ENCODE measurements around the gene CREM.

DNA sequence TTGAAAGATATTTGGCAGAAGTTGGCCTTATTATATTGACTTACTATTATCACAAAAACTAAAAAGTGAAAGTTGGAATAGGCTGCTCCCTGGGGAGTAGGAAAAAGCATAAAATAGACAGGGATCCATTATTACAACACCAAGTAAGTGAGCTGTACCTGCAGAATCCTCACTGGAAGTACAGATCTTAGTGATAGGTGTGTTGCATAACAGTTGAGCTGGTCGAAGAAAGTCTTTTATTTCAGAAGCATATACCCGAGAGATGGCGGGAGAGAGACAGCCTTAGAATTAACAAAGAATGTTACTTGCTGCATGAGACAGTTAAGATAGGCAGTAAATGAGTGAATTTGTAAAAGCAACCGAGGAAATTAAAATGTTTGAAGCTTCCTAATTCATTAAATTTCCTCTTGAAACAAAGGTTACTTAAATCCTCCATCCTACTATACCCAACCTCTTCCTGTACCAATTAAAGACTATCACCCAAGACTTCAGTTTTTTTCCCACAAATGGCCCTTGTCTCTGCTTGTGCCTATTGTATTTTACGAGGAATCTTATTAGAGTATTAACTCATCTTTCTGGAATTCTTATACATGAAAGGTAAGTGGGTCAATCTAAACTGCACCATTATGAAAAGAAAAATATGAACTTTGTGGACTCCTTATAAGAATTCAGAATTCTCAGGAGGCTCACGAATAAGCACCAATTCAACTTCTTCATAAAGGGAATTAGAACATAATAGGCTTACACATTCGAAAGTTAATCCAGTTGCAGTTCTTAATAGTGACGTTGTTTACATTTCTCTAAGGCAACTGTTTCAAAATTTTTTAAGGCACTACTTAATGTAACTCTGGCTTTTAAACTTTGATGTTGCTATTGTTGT lies 56.2 kb downstream of the CREM start:
- TF ChIP-seq, protein P1, sequence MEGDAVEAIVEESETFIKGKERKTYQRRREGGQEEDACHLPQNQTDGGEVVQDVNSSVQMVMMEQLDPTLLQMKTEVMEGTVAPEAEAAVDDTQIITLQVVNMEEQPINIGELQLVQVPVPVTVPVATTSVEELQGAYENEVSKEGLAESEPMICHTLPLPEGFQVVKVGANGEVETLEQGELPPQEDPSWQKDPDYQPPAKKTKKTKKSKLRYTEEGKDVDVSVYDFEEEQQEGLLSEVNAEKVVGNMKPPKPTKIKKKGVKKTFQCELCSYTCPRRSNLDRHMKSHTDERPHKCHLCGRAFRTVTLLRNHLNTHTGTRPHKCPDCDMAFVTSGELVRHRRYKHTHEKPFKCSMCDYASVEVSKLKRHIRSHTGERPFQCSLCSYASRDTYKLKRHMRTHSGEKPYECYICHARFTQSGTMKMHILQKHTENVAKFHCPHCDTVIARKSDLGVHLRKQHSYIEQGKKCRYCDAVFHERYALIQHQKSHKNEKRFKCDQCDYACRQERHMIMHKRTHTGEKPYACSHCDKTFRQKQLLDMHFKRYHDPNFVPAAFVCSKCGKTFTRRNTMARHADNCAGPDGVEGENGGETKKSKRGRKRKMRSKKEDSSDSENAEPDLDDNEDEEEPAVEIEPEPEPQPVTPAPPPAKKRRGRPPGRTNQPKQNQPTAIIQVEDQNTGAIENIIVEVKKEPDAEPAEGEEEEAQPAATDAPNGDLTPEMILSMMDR (conservative IDR thresholded peaks at IDR 0.05 in 1 of 2, IDR thresholded peaks at IDR 0.05 in 1 of 2; ENCODE audit: extremely low read depth in 1 of 2, insufficient read depth in 1 of 2, low read depth in 1 of 2, low read length in 2 of 2) = no peak
- TF ChIP-seq EZH2 (IDR thresholded peaks at IDR 0.05; ENCODE audit: borderline replicate concordance, low read length) = no peak
